SU-DHL-6 (cell line): ENCODE measurements around the gene SRGAP3.

Source experiments
- H2AFZ ChIP-seq: fragments of 200-600 bp; sonication (generic); 2 replicates; pipeline ENCODE4 v1.6.1; 2014; ENCODE audit warnings: low read depth, mild to moderate bottlenecking, moderate library complexity, mixed read lengths, antibody characterized with exemption, low read length; ENCODE audit not compliant: severe bottlenecking
- H3F3A ChIP-seq: fragments of 200-600 bp; shearing (Covaris generic); 2 replicates; pipeline ENCODE4 v1.6.0; 2016; ENCODE audit warnings: antibody characterized with exemption, mild to moderate bottlenecking; ENCODE audit not compliant: insufficient read depth
- H3K27ac ChIP-seq: fragments of 200-600 bp; sonication (generic); 2 replicates; pipeline ENCODE4 v1.5.1; 2016; ENCODE audit warnings: low read depth, mild to moderate bottlenecking, low read length, moderate library complexity, mixed read lengths
- H3K27me3 ChIP-seq: fragments of 200-600 bp; sonication (generic), shearing (Covaris generic); 2 replicates; pipeline ENCODE4 v1.6.0; 2014; ENCODE audit warnings: mild to moderate bottlenecking, low read length
- H3K36me3 ChIP-seq: fragments of 200-600 bp; sonication (generic); 2 replicates; pipeline ENCODE4 v1.6.1; 2014; ENCODE audit warnings: mild to moderate bottlenecking, low read length, mixed read lengths
- H3K4me2 ChIP-seq: fragments of 300-600, 200-600 bp; shearing (Covaris generic), sonication (generic); 2 replicates; pipeline ENCODE4 v1.6.0; 2014; ENCODE audit warnings: low read length, low read depth, mild to moderate bottlenecking; ENCODE audit not compliant: poor library complexity, severe bottlenecking
- H3K4me3 ChIP-seq: fragments of 200-600 bp; sonication (generic); 2 replicates; pipeline ENCODE4 v1.5.1; 2014; ENCODE audit warnings: antibody characterized with exemption, low read length, mild to moderate bottlenecking, mixed read lengths; ENCODE audit not compliant: insufficient read depth, poor library complexity, severe bottlenecking
- H3K79me2 ChIP-seq: fragments of 200-600 bp; sonication (generic); 2 replicates; pipeline ENCODE4 v1.6.1; 2014; ENCODE audit warnings: mild to moderate bottlenecking, low read length, moderate library complexity; ENCODE audit not compliant: insufficient read depth
- H3K9ac ChIP-seq: fragments of 200-600 bp; sonication (generic); 2 replicates; pipeline ENCODE4 v1.7.0; 2014; ENCODE audit warnings: mild to moderate bottlenecking, low read length
- H3K9me2 ChIP-seq: fragments of 200-600 bp; sonication (generic); replicated peaks from 2 replicates; pipeline ENCODE4 v1.6.1; 2014; ENCODE audit warnings: low read length; ENCODE audit not compliant: insufficient read depth
- H3K9me3 ChIP-seq: fragments of 200-600 bp; sonication (generic); 2 replicates; pipeline ENCODE4 v1.6.1; 2014; ENCODE audit warnings: low read length, mixed read lengths; ENCODE audit not compliant: insufficient read depth
- H4K20me1 ChIP-seq: fragments of 200-600 bp; sonication (generic); 2 replicates; pipeline ENCODE4 v1.6.1; 2014; ENCODE audit warnings: low read depth, mild to moderate bottlenecking, antibody characterized with exemption, low read length, moderate library complexity, mixed read lengths
- CTCF ChIP-seq: fragments of 200-600 bp; sonication (generic); IDR thresholded peaks from one replicate; pipeline ENCODE4 v1.5.1; 2017; ENCODE audit warnings: antibody characterized with exemption, mild to moderate bottlenecking, low read length, moderate library complexity; ENCODE audit not compliant: insufficient read depth, poor library complexity, severe bottlenecking
- EZH2phosphoT487 ChIP-seq: fragments of 200-600 bp; sonication (generic), shearing (Covaris generic); conservative IDR thresholded peaks from 2 replicates; pipeline ENCODE4 v1.6.1; 2018; ENCODE audit warnings: mild to moderate bottlenecking, antibody characterized with exemption, low read length, moderate library complexity, mixed read lengths

The SRGAP3 gene

GRCh38 chr3:9185701-9186100 is 63.7 kb downstream of the SRGAP3 start:
- Histone ChIP-seq H3K27me3 (no peaks in the 10 kb centered on the region), H3K79me2 (no peaks in the 10 kb centered on the region), H3K27ac (no peak overlapping the region), H3K36me3 (no peaks in the 10 kb centered on the region), H3K4me2 (no peak overlapping the region), H2AFZ (no peak overlapping the region), H3K9me3 (no peaks in the 10 kb centered on the region), H3K9ac (no peak overlapping the region), H3K9me2 (no peaks in the 10 kb centered on the region), H4K20me1 (no peaks in the 10 kb centered on the region), H3F3A (no peaks in the 10 kb centered on the region), H3K4me3 (no peak overlapping the region)
- TF ChIP-seq EZH2phosphoT487: no peak
- no peak for TF ChIP-seq CTCF

DNA sequence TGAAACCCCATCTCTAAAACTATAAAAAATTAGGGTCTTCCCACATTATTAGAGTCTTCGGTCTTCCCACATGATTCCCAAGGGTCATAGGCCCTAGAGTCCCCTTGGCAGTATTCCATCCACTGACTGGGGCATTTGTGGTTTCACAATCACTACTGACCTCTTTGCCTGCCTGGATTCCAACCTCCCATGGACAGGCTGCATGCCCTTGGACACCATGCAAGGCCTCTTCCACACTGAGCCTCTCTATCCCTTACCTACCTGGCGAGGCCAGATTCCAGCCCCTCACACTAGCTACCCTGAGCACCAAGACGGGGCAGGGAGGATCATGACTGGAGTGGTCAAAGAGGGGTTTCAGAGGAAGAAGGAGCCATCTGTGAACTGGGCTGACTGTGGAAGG is 64.4 kb downstream of the SRGAP3 start:
- Histone ChIP-seq H3K4me2 (no peak overlapping the region), H3K79me2 (no peaks in the 10 kb centered on the region), H3K9me2 (no peaks in the 10 kb centered on the region), H3K27me3 (no peaks in the 10 kb centered on the region), H3K36me3 (no peaks in the 10 kb centered on the region), H3F3A (no peaks in the 10 kb centered on the region), H3K27ac (no peak overlapping the region), H3K9ac (no peak overlapping the region), H3K9me3 (no peaks in the 10 kb centered on the region), H4K20me1 (no peaks in the 10 kb centered on the region), H3K4me3 (no peak overlapping the region), H2AFZ (no peak overlapping the region)
- no peak for TF ChIP-seq EZH2phosphoT487
- TF ChIP-seq CTCF: no peak

- Histone ChIP-seq H3K79me2 (no peaks in the 10 kb centered on the region), H3K36me3 (no peaks in the 10 kb centered on the region), H3F3A (no peaks in the 10 kb centered on the region), H4K20me1 (no peaks in the 10 kb centered on the region), H3K9me2 (no peaks in the 10 kb centered on the region), H2AFZ (no peak overlapping the region), H3K27me3 (no peaks in the 10 kb centered on the region), H3K4me3 (no peak overlapping the region), H3K4me2 (no peak overlapping the region), H3K9ac (no peak overlapping the region), H3K9me3 (no peaks in the 10 kb centered on the region), H3K27ac (no peak overlapping the region)
- TF ChIP-seq EZH2phosphoT487: no peak
- TF ChIP-seq CTCF: no peak
These were observed 65.0 kb downstream of the SRGAP3 start for GRCh38 chr3:9184461-9184835.
